ENCODE measurements around the gene CALML5.

The CALML5 gene

DNA sequence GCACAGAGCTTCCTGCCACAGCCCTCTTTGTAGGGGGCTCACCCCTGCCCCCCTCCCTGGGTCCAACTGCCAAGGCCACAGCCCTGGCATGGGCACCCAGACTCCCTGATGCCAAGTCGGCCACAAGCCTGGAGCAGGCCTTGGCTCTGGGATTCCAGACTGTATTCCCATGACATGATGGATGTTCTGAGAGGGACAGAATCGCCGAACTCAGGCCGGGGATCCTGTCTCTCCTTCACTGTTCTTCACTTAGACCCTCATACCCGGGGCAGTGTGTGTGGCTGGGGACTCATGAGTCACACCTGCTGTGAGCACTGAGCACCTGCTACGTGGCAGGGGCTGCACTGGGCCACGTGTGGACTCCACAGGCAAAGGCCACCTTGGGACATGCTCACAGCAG lies 7.9 kb downstream of the CALML5 start:
- in situ Hi-C loops (cut with HindIII; ENCODE audit: low sequenced_read_pairs): no loop called here
- DNase-seq (ENCODE audit: low read depth, low spot score): no peak

DNA sequence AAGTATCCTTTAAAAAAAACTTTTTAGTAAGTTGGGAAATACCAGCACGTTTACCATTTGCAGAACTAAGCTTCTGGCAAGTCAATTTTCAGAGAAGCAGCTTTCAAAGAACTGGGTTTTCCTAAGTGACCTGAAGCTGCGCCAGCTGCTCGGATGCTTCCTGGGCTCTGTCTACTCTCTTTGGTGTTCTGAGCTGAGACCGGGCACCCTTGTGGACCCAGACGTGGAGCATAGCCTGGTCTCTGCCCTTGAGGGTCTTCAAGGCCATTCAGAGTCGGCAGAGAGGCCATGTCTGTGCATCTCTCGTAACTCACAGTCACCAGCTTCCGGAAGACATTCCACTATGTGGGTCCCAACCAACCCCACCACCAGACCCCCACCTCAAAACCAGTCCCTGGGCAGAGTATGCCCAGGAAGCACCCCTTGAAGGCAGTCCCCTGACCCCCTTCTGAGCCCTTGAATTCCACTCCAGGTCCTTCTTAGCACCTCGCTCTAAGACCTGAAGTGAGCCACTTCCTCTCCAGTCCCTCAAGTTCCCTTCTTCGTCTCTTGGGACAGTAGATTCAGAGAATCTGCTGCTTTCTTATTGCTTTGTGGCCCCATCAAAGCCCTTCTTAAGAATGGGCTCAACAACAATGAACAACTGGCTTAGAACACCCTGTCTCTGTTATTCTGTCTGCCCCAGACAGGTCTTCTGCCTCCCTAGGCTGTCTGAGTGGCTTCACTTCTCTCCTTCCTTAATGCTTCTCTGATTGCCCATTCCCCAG lies 8.5 kb downstream of the CALML5 start:
- TF ChIP-seq, protein P1, sequence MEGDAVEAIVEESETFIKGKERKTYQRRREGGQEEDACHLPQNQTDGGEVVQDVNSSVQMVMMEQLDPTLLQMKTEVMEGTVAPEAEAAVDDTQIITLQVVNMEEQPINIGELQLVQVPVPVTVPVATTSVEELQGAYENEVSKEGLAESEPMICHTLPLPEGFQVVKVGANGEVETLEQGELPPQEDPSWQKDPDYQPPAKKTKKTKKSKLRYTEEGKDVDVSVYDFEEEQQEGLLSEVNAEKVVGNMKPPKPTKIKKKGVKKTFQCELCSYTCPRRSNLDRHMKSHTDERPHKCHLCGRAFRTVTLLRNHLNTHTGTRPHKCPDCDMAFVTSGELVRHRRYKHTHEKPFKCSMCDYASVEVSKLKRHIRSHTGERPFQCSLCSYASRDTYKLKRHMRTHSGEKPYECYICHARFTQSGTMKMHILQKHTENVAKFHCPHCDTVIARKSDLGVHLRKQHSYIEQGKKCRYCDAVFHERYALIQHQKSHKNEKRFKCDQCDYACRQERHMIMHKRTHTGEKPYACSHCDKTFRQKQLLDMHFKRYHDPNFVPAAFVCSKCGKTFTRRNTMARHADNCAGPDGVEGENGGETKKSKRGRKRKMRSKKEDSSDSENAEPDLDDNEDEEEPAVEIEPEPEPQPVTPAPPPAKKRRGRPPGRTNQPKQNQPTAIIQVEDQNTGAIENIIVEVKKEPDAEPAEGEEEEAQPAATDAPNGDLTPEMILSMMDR (IDR thresholded peaks at IDR 0.05; ENCODE audit: low read depth, low read length): no peak
- DNase-seq (ENCODE audit: low read depth, low spot score): no peak
- in situ Hi-C loops (cut with HindIII; ENCODE audit: low sequenced_read_pairs): no loop called here
- H3K4me3 ChIP-seq (ENCODE audit: low read depth, low read length): no peak overlapping the region

More for the DNA sequence above, 7.9 kb downstream of the CALML5 start:
- TF ChIP-seq, protein P1 (IDR thresholded peaks at IDR 0.05; ENCODE audit: low read depth, low read length): no peak
- no peak overlapping the region for H3K4me3 ChIP-seq (ENCODE audit: low read depth, low read length)

DNA sequence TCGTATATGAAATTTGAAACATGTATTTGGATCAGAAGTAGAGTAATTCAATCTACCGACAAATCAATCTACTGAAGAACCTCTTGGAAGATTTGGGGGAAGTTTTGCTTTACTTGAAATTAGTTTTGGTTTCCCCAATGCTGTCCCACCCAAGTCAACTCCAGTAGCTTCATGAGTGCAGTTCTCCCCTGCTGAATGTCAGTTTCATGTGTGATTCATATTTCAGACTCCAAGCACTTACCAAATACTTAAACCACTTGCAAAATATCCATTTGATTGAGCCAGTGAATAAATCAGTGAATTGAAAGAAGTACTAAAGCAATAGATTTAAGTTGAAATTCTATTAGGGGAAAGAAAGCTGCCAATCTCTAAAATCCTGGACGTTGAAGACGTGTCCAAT lies 9.3 kb downstream of the CALML5 start:
- in situ Hi-C loops (cut with HindIII; ENCODE audit: low sequenced_read_pairs): no loop called here
- no peak overlapping the region for H3K4me3 ChIP-seq (ENCODE audit: low read depth, low read length)
- TF ChIP-seq, protein P1 (IDR thresholded peaks at IDR 0.05; ENCODE audit: low read depth, low read length): no peak
- DNase-seq (ENCODE audit: low read depth, low spot score): no peak

DNA sequence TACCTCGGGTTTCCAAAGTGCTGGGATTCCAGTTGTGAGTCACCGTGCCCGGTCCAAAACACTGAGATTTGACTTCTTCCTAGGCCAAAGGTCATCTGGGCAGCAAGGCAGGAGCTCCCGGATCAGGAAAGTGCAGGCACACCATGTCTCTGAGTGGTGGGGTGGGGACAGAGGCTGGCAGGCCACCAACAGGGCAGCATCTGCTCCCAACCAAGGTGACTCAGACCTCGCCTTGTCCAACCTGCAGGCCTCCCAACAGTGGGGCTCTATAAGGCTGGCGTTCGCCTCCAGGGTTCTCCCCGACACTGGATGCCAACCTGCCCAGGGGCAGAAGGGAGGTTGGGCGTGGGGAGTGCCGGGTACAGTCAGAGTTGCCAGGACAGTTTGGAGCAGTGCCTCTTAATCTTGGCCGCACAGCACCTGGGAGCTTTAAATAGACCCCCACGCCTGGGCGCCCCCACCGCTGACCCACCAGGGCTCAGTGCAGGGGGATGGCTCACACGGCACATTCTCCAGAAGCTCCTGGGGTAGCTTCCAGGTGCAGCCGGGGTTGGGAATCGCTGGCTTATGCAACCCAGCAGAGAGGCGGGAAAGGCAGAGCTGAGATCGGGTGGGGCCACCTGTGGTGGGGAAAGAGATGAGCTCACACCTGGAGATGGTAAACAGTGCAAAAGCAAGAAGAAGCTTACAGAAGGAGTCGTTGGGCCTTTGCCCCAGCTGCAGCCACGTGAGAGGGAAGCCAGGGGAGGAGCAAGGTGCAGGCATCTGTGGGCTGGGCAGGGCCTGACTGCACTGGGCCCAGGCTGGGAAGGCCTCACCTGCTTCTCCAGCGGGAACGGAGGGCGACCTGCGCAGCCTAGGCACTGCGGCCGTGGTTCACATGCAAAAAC lies 10.9 kb downstream of the CALML5 start:
- no peak for DNase-seq (ENCODE audit: low read depth, low spot score)
- TF ChIP-seq, protein P1 (IDR thresholded peaks at IDR 0.05; ENCODE audit: low read depth, low read length): no peak
- no peak overlapping the region for H3K4me3 ChIP-seq (ENCODE audit: low read depth, low read length)
- in situ Hi-C loops (cut with HindIII; ENCODE audit: low sequenced_read_pairs): no loop called here

GRCh38 chr10:5486853-5487235 lies 12.5 kb downstream of the CALML5 start:
- TF ChIP-seq, protein P1 (IDR thresholded peaks at IDR 0.05; ENCODE audit: low read depth, low read length): no peak
- in situ Hi-C loops (cut with HindIII; ENCODE audit: low sequenced_read_pairs): no loop called here
- no peak overlapping the region for H3K4me3 ChIP-seq (ENCODE audit: low read depth, low read length)
- no peak for DNase-seq (ENCODE audit: low read depth, low spot score)

GRCh38 chr10:5485948-5486852 lies 13.2 kb downstream of the CALML5 start:
- DNase-seq (ENCODE audit: low read depth, low spot score): no peak
- TF ChIP-seq, protein P1 (IDR thresholded peaks at IDR 0.05; ENCODE audit: low read depth, low read length): no peak
- in situ Hi-C loops (cut with HindIII; ENCODE audit: low sequenced_read_pairs): no loop called here
- no peak overlapping the region for H3K4me3 ChIP-seq (ENCODE audit: low read depth, low read length)
